GM13977 (cell line): Measurements from ENCODE around the gene IPO13.

Experiments used
- DNase-seq: peaks from one replicate; pipeline ENCODE4 v3.0.0; 2012; ENCODE audit warnings: low spot score
- CTCF ChIP-seq: IDR thresholded peaks from 2 replicates; pipeline ENCODE4 v1.5.1; 2012; ENCODE audit warnings: mild to moderate bottlenecking, control low read depth; ENCODE audit not compliant: insufficient read depth; ENCODE audit errors: extremely low read depth, missing control alignments
- in situ Hi-C: fragments of 300-500 bp; cut with MboI; formaldehyde crosslinking; loops from one replicate; pipeline ENCODE4 v1.12.0; 2022; ENCODE audit warnings: low sequenced_read_pairs, low pct_unique_long_range_greater_than_20kb, mixed read lengths, inconsistent platforms; ENCODE audit not compliant: unreplicated experiment

Gene IPO13

DNA sequence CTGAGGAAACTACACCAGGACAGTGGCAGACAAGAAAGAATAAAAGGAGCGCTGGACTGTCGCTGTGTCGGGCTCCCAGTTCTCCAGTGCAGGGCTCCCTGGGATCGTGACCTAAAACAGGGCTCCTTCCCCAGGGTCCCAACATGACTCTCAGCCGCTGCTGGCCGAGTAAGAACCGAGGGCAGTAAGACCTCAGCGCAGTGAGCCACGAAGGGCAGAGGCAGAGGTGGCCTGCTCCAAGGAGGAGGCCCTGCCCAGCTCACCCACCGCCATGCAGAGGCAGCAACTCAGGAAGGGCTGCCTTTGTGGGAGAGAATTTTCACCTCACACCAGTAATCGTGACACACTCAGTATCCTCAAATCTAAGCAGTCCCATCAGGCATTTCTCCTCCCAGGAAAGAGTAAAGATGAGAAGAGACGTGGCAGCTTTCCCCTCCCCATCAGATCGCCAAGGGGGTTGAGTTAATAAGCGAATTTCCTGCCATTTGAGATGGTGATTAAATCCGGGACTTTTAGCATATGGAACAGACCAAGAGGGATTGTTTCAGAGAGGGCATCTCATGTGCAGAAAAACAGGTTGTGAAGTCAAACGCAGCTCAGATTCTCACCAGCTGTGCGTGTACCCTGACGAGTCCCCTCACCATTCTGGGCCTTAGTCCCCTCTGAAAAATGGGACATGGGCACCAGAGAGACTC, 32.9 kb upstream of the IPO13 start:
- no peak for DNase-seq
- TF ChIP-seq CTCF, result no peak
- in situ Hi-C loops, result no loop called here

DNA sequence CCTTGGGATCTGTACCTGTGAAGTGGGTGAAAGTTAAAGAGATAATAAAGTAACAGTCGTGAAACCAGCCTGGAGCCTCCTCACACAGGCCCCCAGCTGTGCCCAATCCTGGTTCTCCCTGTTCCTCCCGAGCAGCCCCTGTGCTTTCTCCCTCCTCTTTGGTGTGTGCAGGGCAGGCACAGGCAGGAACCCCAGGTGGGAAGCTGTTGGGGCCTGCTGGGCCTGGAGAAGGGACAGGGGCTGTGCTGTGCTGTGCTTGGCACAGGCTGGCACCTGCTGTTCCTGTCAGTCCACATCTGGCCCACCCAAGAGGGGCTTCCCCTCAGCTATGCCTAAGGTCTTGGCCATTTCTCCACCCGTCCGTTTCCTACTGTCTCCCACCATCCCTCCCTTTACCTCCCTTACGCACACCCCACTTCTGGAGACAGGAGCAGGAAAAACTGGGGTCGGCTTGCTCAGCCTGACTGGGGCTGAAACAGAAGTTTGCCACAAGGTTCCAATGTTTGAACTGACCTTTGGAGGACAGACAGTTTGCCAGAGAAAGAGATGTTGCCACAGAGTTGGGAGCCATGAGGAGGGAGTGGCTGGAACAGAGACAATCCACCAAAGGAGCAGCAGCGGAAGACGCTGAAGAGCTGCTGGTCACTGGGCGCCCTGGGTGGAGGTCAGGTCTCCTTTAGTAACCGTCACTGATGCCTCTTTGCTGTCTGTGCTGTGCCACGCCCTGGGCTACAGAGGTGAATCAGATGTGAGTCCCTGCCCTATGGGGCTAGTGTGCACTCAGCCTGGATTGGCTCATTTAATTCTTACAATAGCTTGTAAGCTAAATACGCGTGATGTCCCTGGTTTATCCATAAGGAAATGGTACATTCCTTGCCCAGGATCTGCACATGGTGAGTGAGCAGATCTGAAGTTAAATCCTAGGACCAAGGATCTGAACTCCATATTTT, 31.9 kb upstream of the IPO13 start:
- in situ Hi-C loops, result no loop called here
- DNase-seq, result no peak

DNA sequence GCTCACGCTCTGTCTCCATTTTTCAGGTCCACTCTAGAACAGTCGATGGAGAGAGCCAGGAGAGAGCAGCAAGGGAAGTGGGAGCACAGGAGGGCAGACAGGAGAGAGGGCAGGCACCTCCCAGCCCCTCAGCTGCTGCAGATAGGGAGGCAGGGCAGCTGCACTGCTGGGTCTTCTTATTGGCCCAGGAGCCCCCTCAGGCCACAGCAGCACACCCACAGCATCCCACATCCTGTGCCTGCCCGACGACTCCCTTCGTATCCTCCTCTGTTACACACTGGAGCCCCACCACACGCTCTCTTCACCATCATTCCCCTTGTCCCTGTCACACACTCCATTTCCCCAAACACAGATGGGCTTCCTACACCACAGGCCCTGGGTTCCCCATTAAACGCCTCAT, 26.8 kb upstream of the IPO13 start:
- DNase-seq, result no peak
- TF ChIP-seq CTCF, result no peak
- in situ Hi-C loops, result no loop called here

More for the DNA sequence above, 31.9 kb upstream of the IPO13 start:
- TF ChIP-seq CTCF, result no peak

GRCh38 chr1:43921022-43921421, 25.7 kb upstream of the IPO13 start:
- no peak for TF ChIP-seq CTCF
- in situ Hi-C loops, result no loop called here
- DNase-seq, result no peak

- in situ Hi-C loops, result no loop called here
- TF ChIP-seq CTCF, result no peak
- DNase-seq, result no peak
Observed at GRCh38 chr1:43924516-43924915, 22.2 kb upstream of the IPO13 start.

- in situ Hi-C loops, result loop anchor here (25.0 kb wide), 1 partner anchor 389 kb away; the partner anchor contains the start of gene PTPRF
- no peak for TF ChIP-seq CTCF
- no peak for DNase-seq
Observed at GRCh38 chr1:43925846-43926245, 20.9 kb upstream of the IPO13 start.
